Right lobe of liver (tissue), 6 donors: ENCODE measurements around the gene USP33. TPM values are rescaled to one million over a fixed set of nuclear protein-coding genes. Genes with fewer than 3 reads are reported as not detected.
A peak's percentile ranks its signal among the peaks of the same experiment; 100 is the strongest.
"Not testable (repeated sequence)": the region's sequence is repeated elsewhere in the genome, so short reads cannot be mapped to it uniquely, and the experiment has no call there.

Experiments
- ATAC-seq, 4 donors: fragments of 200-7000 bp; cut with Tn5 transposase; one replicate each; pipeline ENCODE4 v1.9.1; 2020; ENCODE audit warnings: mild to moderate bottlenecking in 4 of 4, moderate library complexity in 4 of 4
- DNase-seq, 3 donors: peaks; one replicate each; pipeline ENCODE4 v3.0.0-alpha.2; 2020
- H3K27ac ChIP-seq, 3 donors: fragments of 200-600 bp; one replicate each; pipeline ENCODE4 v1.8.0; 2022
- H3K27me3 ChIP-seq, 2 donors: fragments of 200-600 bp; one replicate each; pipeline ENCODE4 v1.8.0; 2022
- H3K36me3 ChIP-seq, 4 donors: fragments of 200-600 bp; sonication (generic) in 1 of 4; one replicate each; pipeline versions ENCODE4 v1.5.1 to v1.8.0; 2017 to 2022; ENCODE audit warnings: control low read depth in 1 of 4
- H3K4me1 ChIP-seq, 4 donors: fragments of 200-600 bp; sonication (generic) in 1 of 4; one replicate each; pipeline versions ENCODE4 v1.5.1 to v1.8.0; 2017 to 2022; ENCODE audit warnings: control low read depth in 1 of 4
- H3K4me3 ChIP-seq, 3 donors: fragments of 200-600 bp; one replicate each; pipeline ENCODE4 v1.8.0; 2022
- H3K9me3 ChIP-seq, 4 donors: fragments of 200-600 bp; sonication (generic) in 1 of 4; one replicate each; pipeline versions ENCODE4 v1.5.1 to v1.8.0; 2017 to 2022; ENCODE audit warnings: control low read depth in 1 of 4
- POLR2A ChIP-seq: fragments of 450-650 bp; IDR thresholded peaks from one replicate; pipeline ENCODE4 v1.6.1; 2017; ENCODE audit warnings: antibody characterized with exemption, mild to moderate bottlenecking
- WGBS: methylation state at CpG from one replicate; pipeline ENCODE4 v1.1.6; 2018; ENCODE audit warnings: low coverage, low lambda C conversion rate; ENCODE audit not compliant: insufficient coverage; ENCODE audit errors: missing lambda C conversion rate; 5-methylcytosine and 5-hydroxymethylcytosine counted together
- intact Hi-C, 2 donors: fragments of 100-400 bp; cut with DNase I; formaldehyde crosslinking; loops; one replicate each; pipeline versions ENCODE4 v1.11.2 to v1.14.1; 2022
- total RNA-seq, 6 experiments: library from RNA; depleted of rRNA in 2 of 6; stranded (reverse); fragments of >200 nt in 2 of 6; fragmentation: NEBNext Ultra II Directional in 3 of 6; extraction: Animal tissue kit (Norgen Biotek cat#: 25700) in 3 of 6; gene quantifications; one replicate each; pipeline versions ENCODE4 v1.1.0 to v1.2.4, GENCODE V29; 2016 to 2023
- TF ChIP-seq, protein P1 (sequence below), 4 donors: fragments of 200-600 bp in 3 of 4; fragments of 450-650 bp in 1 of 4; IDR thresholded peaks; one replicate each; pipeline versions ENCODE4 v1.5.1 to v1.8.0; 2016 to 2022; ENCODE audit warnings: antibody characterized with exemption in 4 of 4, mild to moderate bottlenecking in 2 of 4
- donor health status: DM: no; HTN: yes; CAD: no.
- donor health status: DM: no; HTN: no; CAD: no.
- donor health status: DM: no; HTN: no; CAD: no.
- donor health status: DM: no; HTN: yes; CAD: no.
- donor health status: DM: no; HTN: yes; CAD: no.

Gene USP33
- total RNA-seq, 6 experiments from 2014 or later = 16.5 to 31.0 (median 21.4) TPM

DNA sequence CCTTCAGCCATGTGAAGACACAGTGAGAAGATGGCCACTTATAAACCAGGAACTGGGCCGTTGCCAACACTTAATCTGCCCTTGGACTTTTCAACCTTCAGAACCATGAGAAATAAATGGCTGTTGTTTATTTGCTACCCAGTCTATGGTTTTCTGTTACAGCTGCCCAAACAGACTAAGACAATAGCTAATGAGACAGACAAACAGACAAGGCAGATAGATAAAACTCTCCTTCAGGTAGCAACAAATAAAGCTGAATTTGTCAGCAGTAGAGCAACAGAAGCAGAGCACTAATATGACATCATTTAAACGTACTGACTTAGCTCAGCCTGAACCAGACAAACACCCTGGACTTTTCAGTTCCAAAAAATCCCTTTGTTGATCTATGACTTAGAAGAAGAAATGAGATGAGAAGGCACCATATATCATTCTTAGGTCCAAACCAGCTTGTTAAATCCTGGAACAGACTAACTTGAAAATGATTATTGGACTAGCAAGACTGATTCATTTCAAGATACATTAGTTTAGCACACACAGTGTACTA is 104.1 kb downstream of the USP33 start:
- intact Hi-C loops = no loop called here
- ATAC-seq (peak in 3 of 4 donors; percentile 21 to 61 (median 45)), DNase-seq (no peak)

DNA sequence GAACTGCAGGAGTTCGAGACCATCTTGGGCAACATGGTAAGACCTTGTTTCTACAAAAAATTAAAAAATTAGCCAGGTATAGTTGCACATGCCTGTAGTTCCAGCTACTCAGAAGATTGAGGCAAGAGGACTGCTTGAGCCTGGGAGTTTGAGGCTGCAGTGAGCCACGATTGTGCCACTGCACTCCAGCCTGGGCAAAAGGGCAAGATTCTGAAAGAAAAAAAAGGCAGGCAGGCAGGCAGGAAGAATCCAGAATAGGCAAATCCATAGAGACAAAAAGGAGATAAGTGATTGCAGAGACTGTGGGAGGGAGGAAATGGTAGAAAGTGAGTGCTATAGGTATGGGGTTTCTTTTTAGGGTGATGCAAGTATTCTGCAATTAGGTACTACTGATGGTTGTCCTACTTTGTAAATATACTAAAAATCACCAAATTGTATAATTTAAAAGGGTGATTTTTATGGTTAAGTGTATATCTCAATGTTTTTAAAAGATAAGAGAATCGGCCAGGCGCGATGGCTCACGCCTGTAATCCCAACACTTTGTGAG is 106.6 kb downstream of the USP33 start:
- intact Hi-C loops = no loop called here
- H3K27ac ChIP-seq = no peak overlapping the region
- TF ChIP-seq, protein P1, sequence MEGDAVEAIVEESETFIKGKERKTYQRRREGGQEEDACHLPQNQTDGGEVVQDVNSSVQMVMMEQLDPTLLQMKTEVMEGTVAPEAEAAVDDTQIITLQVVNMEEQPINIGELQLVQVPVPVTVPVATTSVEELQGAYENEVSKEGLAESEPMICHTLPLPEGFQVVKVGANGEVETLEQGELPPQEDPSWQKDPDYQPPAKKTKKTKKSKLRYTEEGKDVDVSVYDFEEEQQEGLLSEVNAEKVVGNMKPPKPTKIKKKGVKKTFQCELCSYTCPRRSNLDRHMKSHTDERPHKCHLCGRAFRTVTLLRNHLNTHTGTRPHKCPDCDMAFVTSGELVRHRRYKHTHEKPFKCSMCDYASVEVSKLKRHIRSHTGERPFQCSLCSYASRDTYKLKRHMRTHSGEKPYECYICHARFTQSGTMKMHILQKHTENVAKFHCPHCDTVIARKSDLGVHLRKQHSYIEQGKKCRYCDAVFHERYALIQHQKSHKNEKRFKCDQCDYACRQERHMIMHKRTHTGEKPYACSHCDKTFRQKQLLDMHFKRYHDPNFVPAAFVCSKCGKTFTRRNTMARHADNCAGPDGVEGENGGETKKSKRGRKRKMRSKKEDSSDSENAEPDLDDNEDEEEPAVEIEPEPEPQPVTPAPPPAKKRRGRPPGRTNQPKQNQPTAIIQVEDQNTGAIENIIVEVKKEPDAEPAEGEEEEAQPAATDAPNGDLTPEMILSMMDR (IDR thresholded peaks at IDR 0.05) = no peak
- TF ChIP-seq POLR2A = no peak
- H3K36me3 ChIP-seq = no peaks in the 10 kb centered on the region
- ATAC-seq (peak in 2 of 4 donors; percentile 42 to 77), DNase-seq (no peak)
- WGBS = 79% methylated on average over 6 of the region's 6 CpGs
- H3K9me3 ChIP-seq = no peaks in the 10 kb centered on the region
- no peaks in the 10 kb centered on the region for H3K27me3 ChIP-seq
- H3K4me1 ChIP-seq = peaks cover 0 to 13% (median 0%) of the 10 kb centered on the region in 4 donors
- H3K4me3 ChIP-seq = no peak overlapping the region

More for the DNA sequence above, 104.1 kb downstream of the USP33 start:
- TF ChIP-seq, protein P1 (IDR thresholded peaks at IDR 0.05) = no peak
- no peak for TF ChIP-seq POLR2A
- H3K4me3 ChIP-seq = no peak overlapping the region
- 47% methylated on average over 2 of the region's 2 CpGs for WGBS
- no peaks in the 10 kb centered on the region for H3K9me3 ChIP-seq
- no peak overlapping the region for H3K27ac ChIP-seq
- peaks cover 0 to 13% (median 0%) of the 10 kb centered on the region in 4 donors for H3K4me1 ChIP-seq
- no peaks in the 10 kb centered on the region for H3K36me3 ChIP-seq
- no peaks in the 10 kb centered on the region for H3K27me3 ChIP-seq

DNA sequence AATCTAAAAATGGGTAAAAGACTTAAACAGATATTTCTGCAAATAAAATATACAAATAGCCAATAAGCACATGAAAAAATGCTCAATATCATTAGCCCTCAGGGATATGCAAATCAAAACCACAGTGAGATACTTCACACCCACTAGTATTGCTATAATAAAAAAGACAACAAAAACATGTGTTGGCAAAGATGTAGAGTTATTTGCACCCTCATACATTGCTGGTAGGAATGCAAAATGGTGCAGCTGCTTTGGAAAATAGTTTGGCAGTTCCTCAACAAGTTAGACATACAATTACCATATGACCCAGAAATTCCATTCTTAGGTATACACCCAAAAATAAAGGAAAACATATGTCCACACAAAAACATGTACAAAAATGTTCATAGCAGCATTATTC is 107.4 kb downstream of the USP33 start:
- no peaks in the 10 kb centered on the region for H3K36me3 ChIP-seq
- intact Hi-C loops = no loop called here
- TF ChIP-seq POLR2A = no peak
- TF ChIP-seq, protein P1 (IDR thresholded peaks at IDR 0.05) = no peak
- no peaks in the 10 kb centered on the region for H3K27me3 ChIP-seq
- DNase-seq (no peak), ATAC-seq (no peak)
- no peak overlapping the region for H3K27ac ChIP-seq
- H3K9me3 ChIP-seq = no peaks in the 10 kb centered on the region
- no peak overlapping the region for H3K4me3 ChIP-seq
- H3K4me1 ChIP-seq = peaks cover 0 to 13% (median 0%) of the 10 kb centered on the region in 4 donors

DNA sequence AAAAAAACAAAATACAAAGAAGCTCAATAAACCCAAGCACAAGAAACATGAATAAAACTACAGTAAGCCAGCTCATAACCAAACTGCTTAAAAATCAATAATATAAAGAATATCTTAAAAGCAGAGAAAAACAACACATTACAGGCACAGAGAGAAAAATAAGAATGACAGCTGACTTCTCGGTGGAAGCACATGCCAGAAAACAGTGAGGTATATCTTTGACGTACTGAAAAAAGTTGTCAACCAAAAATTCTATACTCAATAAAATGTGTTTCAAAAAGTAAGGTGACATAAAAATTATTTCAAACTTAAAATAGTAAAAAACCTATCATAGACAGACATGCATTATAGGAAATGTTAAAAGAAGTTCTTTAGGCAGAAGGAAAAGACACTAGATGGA is 110.5 kb downstream of the USP33 start:
- Histone ChIP-seq H3K27me3 (no peaks in the 10 kb centered on the region), H3K4me1 (peaks cover 0 to 3% (median 0%) of the 10 kb centered on the region in 4 donors), H3K36me3 (peaks cover 0 to 4% (median 0%) of the 10 kb centered on the region in 4 donors), H3K4me3 (no peak overlapping the region), H3K27ac (no peak overlapping the region), H3K9me3 (no peaks in the 10 kb centered on the region)
- DNase-seq (no peak), ATAC-seq (no peak)
- intact Hi-C loops = no loop called here
- no peak for TF ChIP-seq POLR2A
- TF ChIP-seq, protein P1 (IDR thresholded peaks at IDR 0.05) = no peak
- 95% methylated on average over 2 of the region's 2 CpGs for WGBS

DNA sequence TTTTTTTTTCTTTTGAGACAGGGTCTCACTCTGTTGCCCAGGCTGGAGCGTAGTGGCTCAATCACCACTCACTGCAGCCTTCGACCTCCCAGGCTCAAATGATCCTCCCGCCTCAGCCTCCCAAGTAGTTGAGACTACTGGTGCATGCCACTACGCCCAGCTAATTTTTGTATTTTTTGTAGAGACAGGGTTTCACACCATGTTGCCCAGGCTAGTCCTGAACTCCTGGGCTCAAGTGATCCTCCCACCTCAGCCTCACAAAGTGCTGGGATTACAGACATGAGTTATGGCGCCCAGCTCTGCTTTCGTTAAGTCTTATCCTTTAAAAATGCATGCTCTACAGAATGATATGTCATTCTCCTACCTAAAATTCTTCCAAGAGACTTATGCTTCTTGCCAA is 113.4 kb downstream of the USP33 start:
- intact Hi-C loops, H3K27ac ChIP-seq, H3K4me3 ChIP-seq, H3K9me3 ChIP-seq, ATAC-seq, DNase-seq, H3K27me3 ChIP-seq, H3K4me1 ChIP-seq, H3K36me3 ChIP-seq: not testable (repeated sequence)
- WGBS = 93% methylated on average over 3 of the region's 6 CpGs

Other genes starting within 250 kb of the USP33 start
- gene ZZZ3, start 77.2 kb downstream of the USP33 start, total RNA-seq = 10 to 100 TPM; 19.6 to 34.7 (median 25.9) TPM
- 10 to 100 TPM in 2 of 6 experiments, 1 to 10 TPM in 4; 7.7 to 12.2 (median 8.8) TPM for gene MIGA1, start 19.8 kb upstream of the USP33 start, total RNA-seq
- gene NEXN, start 128.8 kb upstream of the USP33 start, total RNA-seq = 1 to 10 TPM in 5 of 6 experiments, under 1 TPM in 1; 0.42 to 3.9 (median 1.9) TPM
- 10 to 100 TPM; 21.7 to 38.5 (median 35.6) TPM for gene FUBP1, start 219.2 kb upstream of the USP33 start, total RNA-seq
- 10 to 100 TPM; 10.9 to 21.7 (median 14.4) TPM for gene DNAJB4, start 245.1 kb upstream of the USP33 start, total RNA-seq